K562 (cell line): ENCODE data around the gene PDCD1.

Source experiments
- POLR2AphosphoS2 ChIP-seq: IDR thresholded peaks from 2 replicates; pipeline ENCODE4 v1.6.1; 2012; ENCODE audit warnings: low read length, improper control_type of control experiment
- ZNF140 ChIP-seq: fragments of 250-450 bp; sonication (Bioruptor Pico); IDR thresholded peaks from 2 replicates; pipeline ENCODE4 v1.8.0; 2021; ENCODE audit warnings: moderate library complexity, mild to moderate bottlenecking, inconsistent platforms

DNA sequence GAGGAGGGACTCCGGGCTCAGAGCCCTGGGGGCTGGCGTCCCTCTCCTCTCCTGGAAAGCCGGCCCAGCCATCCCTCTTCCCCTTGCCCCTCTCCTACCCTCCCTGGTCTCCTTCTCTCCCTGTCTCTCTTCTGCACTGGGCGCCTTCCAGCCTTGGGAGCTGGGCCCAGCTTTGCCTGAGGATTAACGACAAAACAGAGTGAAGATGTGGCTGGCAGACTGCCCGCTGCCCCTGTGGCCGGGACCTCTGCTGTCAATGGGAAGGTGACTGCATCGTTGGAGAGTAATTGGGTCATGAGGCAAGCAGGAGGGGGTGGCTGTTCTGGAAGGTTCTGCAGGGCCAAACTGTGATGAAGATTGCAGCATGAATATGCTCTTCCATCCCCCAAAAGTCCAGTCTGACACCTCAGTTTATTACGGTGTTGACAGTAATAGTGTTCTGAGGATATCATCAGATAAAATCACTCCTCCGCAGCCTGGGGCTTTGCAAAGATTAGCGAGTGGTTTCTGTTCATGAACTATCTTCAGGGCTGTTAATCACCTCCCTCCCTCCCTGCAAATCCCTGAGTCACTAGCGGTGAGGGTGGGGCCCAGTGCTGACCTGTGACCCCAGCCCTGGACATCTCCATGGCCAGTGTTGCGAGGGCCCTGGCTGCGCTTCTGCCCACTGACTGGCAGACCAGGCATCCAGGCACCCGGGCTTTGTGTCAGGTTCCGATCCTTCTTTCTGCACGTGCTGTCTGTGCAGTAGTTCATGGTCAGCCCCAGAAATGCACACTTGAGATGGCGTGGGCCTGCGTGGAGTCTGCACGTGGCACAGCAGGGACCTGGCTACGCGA, 33.8 kb upstream of the PDCD1 start:
- TF ChIP-seq ZNF140 (CRISPR knock-in tag), result no peak
- TF ChIP-seq POLR2AphosphoS2, result no peak
